ENCODE measurements around the gene ENO1.

- TF ChIP-seq POLR2AphosphoS5 (IDR thresholded peaks at IDR 0.05; ENCODE audit: low read depth) (no peak), JUNB (IDR thresholded peaks at IDR 0.05; ENCODE audit: unreplicated experiment) (no peak), CTCF (conservative IDR thresholded peaks at IDR 0.05; ENCODE audit: low read depth in 2 of 2) (no peak), EZH2phosphoT487 (IDR thresholded peaks at IDR 0.05; ENCODE audit: unreplicated experiment) (no peak), EZH2 (IDR thresholded peaks at IDR 0.05; ENCODE audit: low read depth, unreplicated experiment) (no peak), ZNF114 (CRISPR knock-in tag; IDR thresholded peaks at IDR 0.05) (no peak), ZNF331 (CRISPR knock-in tag; IDR thresholded peaks at IDR 0.05; ENCODE audit: low read depth) (no peak), CREB1 (CRISPR knock-in tag; IDR thresholded peaks at IDR 0.05; ENCODE audit: low read depth) (no peak), REST (IDR thresholded peaks at IDR 0.05; ENCODE audit: unreplicated experiment) (no peak), ETS1 (IDR thresholded peaks at IDR 0.05) (no peak)
These were observed 24.9 kb upstream of the ENO1 start for GRCh38 chr1:8903410-8903809.
